ENCODE measurements around the gene CEP350. TPM values are rescaled to one million over a fixed set of nuclear protein-coding genes. Genes with fewer than 3 reads are reported as not detected.

CEP350 gene
- total RNA-seq, 1 experiment from 2014 or later = 17.1 TPM

- Histone ChIP-seq H3K27ac (ENCODE audit: low read length) (no peak overlapping the region), H3K4me2 (ENCODE audit: low read length) (no peak overlapping the region), H3K36me3 (ENCODE audit: low read depth, low read length) (peaks cover 10% of the 10 kb centered on the region; the same call in 1 of the 2 replicates), H3K9me2 (replicated peaks; ENCODE audit: low read length) (no peaks in the 10 kb centered on the region), H3F3A (ENCODE audit: low read length, unreplicated experiment) (no peaks in the 10 kb centered on the region), H3K9ac (ENCODE audit: low read length) (no peak overlapping the region), H3K27me3 (ENCODE audit: low read length) (no peaks in the 10 kb centered on the region), H2AFZ (ENCODE audit: low read length) (no peak overlapping the region), H4K20me1 (ENCODE audit: low read length) (no peaks in the 10 kb centered on the region), H3K9me3 (ENCODE audit: low read length) (no peaks in the 10 kb centered on the region), H3K4me1 (ENCODE audit: insufficient read depth, low read length) (peaks cover 8% of the 10 kb centered on the region), H3K79me2 (ENCODE audit: low read length) (no peaks in the 10 kb centered on the region), H3K4me3 (ENCODE audit: low read length) (no peak overlapping the region)
- ChIA-PET CTCF (no interaction called here), POLR2A (ENCODE audit: unreplicated experiment) (interaction anchor here (0.7 kb wide), 1 partner anchor 11 kb away, joined by 3 read pairs; no protein-coding TSS in a partner anchor)
- intact Hi-C loops (cut with micrococcal nuclease) = no loop called here
- ATAC-seq (no peak), DNase-seq (no peak)
- TF ChIP-seq EZH2phosphoT487 (IDR thresholded peaks at IDR 0.05; ENCODE audit: borderline replicate concordance, low read length) (no peak), CTCF (conservative IDR thresholded peaks at IDR 0.05; ENCODE audit: low read depth, low read length) (no peak)
- no TSS peak for BruUV-seq (replicated peaks)
Observed at GRCh38 chr1:179921472-179921871, 33.1 kb upstream of the CEP350 start.

- TF ChIP-seq EZH2phosphoT487 (IDR thresholded peaks at IDR 0.05; ENCODE audit: borderline replicate concordance, low read length) (no peak), CTCF (conservative IDR thresholded peaks at IDR 0.05; ENCODE audit: low read depth, low read length) (no peak), EZH2 (IDR thresholded peaks at IDR 0.05; ENCODE audit: low read length, unreplicated experiment) (no peak)
- DNase-seq = no peak
- H3K4me3 ChIP-seq (ENCODE audit: low read length) = no peak overlapping the region
- no peak overlapping the region for H3K27ac ChIP-seq (ENCODE audit: low read length)
- H3F3A ChIP-seq (ENCODE audit: low read length, unreplicated experiment) = no peaks in the 10 kb centered on the region
- intact Hi-C loops (cut with micrococcal nuclease) = no loop called here
- H3K9me3 ChIP-seq (ENCODE audit: low read length) = no peaks in the 10 kb centered on the region
- no peak for ATAC-seq
- no TSS peak for BruUV-seq (replicated peaks)
- H3K9me2 ChIP-seq (replicated peaks; ENCODE audit: low read length) = no peaks in the 10 kb centered on the region
- no peak overlapping the region for H3K4me2 ChIP-seq (ENCODE audit: low read length)
- ChIA-PET POLR2A (ENCODE audit: unreplicated experiment) (no interaction called here), CTCF (no interaction called here)
- H3K4me1 ChIP-seq (ENCODE audit: insufficient read depth, low read length) = peaks cover 14% of the 10 kb centered on the region
- H3K27me3 ChIP-seq (ENCODE audit: low read length) = no peaks in the 10 kb centered on the region
- no peaks in the 10 kb centered on the region for H4K20me1 ChIP-seq (ENCODE audit: low read length)
- no peaks in the 10 kb centered on the region for H3K79me2 ChIP-seq (ENCODE audit: low read length)
- H3K9ac ChIP-seq (ENCODE audit: low read length) = no peak overlapping the region
- no peak overlapping the region for H2AFZ ChIP-seq (ENCODE audit: low read length)
- H3K36me3 ChIP-seq (ENCODE audit: low read depth, low read length) = peaks cover 10% of the 10 kb centered on the region; the same call in 1 of the 2 replicates
Observed at GRCh38 chr1:179921981-179922872, 32.4 kb upstream of the CEP350 start.

DNA sequence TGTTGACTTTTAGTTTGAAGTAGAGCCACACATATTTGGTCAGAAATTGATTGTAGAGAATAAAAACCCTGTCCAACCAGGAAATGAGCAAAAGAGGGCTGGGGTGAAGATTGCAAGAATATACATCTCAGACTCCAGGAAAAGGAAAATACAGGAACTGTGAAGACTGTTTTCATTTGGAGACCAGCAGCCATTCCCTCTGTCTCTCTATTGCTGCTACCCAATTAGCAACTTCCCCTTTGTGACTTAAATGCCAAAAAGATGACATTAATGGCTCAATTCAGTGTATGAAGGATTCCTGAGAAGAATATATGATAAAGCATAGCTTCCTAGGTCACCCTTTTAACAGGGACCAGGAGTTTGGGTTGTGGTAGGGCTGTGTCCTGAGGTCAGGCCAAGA is 31.6 kb upstream of the CEP350 start:
- H3K27me3 ChIP-seq (ENCODE audit: low read length) = no peaks in the 10 kb centered on the region
- H4K20me1 ChIP-seq (ENCODE audit: low read length) = no peaks in the 10 kb centered on the region
- CTCF ChIA-PET = no interaction called here
- no peak overlapping the region for H2AFZ ChIP-seq (ENCODE audit: low read length)
- H3K27ac ChIP-seq (ENCODE audit: low read length) = no peak overlapping the region
- H3K4me2 ChIP-seq (ENCODE audit: low read length) = no peak overlapping the region
- no peak overlapping the region for H3K4me3 ChIP-seq (ENCODE audit: low read length)
- no peak overlapping the region for H3K9ac ChIP-seq (ENCODE audit: low read length)
- no peaks in the 10 kb centered on the region for H3F3A ChIP-seq (ENCODE audit: low read length, unreplicated experiment)
- no peak for DNase-seq
- H3K9me3 ChIP-seq (ENCODE audit: low read length) = no peaks in the 10 kb centered on the region
- H3K36me3 ChIP-seq (ENCODE audit: low read depth, low read length) = peaks cover 8% of the 10 kb centered on the region; the same call in 1 of the 2 replicates
- BruUV-seq (replicated peaks) = no TSS peak
- TF ChIP-seq CTCF (conservative IDR thresholded peaks at IDR 0.05; ENCODE audit: low read depth, low read length) = no peak
- no peak for TF ChIP-seq EZH2phosphoT487 (IDR thresholded peaks at IDR 0.05; ENCODE audit: borderline replicate concordance, low read length)
- no peak for TF ChIP-seq EZH2 (IDR thresholded peaks at IDR 0.05; ENCODE audit: low read length, unreplicated experiment)
- ATAC-seq = no peak
- no peaks in the 10 kb centered on the region for H3K79me2 ChIP-seq (ENCODE audit: low read length)
- POLR2A ChIA-PET (ENCODE audit: unreplicated experiment) = no interaction called here
- intact Hi-C loops (cut with micrococcal nuclease) = no loop called here
- no peaks in the 10 kb centered on the region for H3K9me2 ChIP-seq (replicated peaks; ENCODE audit: low read length)
- H3K4me1 ChIP-seq (ENCODE audit: insufficient read depth, low read length) = peaks cover 14% of the 10 kb centered on the region

All from PC-3 (cell line).